PC-9 (cell line): ENCODE results near the gene ARL8B. TPM values are rescaled to one million over a fixed set of nuclear protein-coding genes. Genes with fewer than 3 reads are reported as not detected.

Experiments
- BruUV-seq: library from RNA; stranded (reverse); fragments of 400-500 nt; replicated peaks from 2 replicates; lab custom pipeline; 2021; lab: Mats Ljungman, UMichigan
- CTCF ChIA-PET: fragments of 300-600 bp; sonication (Branson Sonifier 250); formaldehyde crosslinking; loops from one replicate; lab custom pipeline; 2022; ENCODE audit warnings: antibody characterized with exemption; lab: Charles Lee
- POLR2A ChIA-PET: fragments of 300-600 bp; sonication (Branson Sonifier 250); formaldehyde crosslinking; loops from one replicate; lab custom pipeline; 2022; ENCODE audit warnings: antibody characterized with exemption; ENCODE audit not compliant: unreplicated experiment; lab: Charles Lee
- DNase-seq, 2 experiments: peaks; one replicate each; pipeline versions ENCODE4 v3.0.0 to v3.0.0-alpha.2; 2015 to 2022; ENCODE audit warnings: mixed read lengths in 1 of 2
- H2AFZ ChIP-seq: fragments of 200-600 bp; sonication (generic); 2 replicates; pipeline ENCODE4 v1.8.1; 2017; ENCODE audit warnings: antibody characterized with exemption
- H3F3A ChIP-seq: fragments of 200-600 bp; sonication (generic); 2 replicates; pipeline ENCODE4 v1.8.1; 2017; ENCODE audit warnings: antibody characterized with exemption, mild to moderate bottlenecking, low read depth; ENCODE audit not compliant: insufficient read depth
- H3K27ac ChIP-seq: fragments of 200-600 bp; sonication (generic); 2 replicates; pipeline ENCODE4 v1.6.1; 2016; ENCODE audit warnings: mixed run types
- H3K27me3 ChIP-seq: fragments of 200-600 bp; sonication (generic); 2 replicates; pipeline ENCODE4 v1.6.1; 2016; ENCODE audit warnings: low read depth, mixed run types; ENCODE audit not compliant: insufficient read depth
- H3K36me3 ChIP-seq: fragments of 200-600 bp; sonication (generic); 2 replicates; pipeline ENCODE4 v1.6.1; 2016; ENCODE audit warnings: low read depth, mixed run types
- H3K4me1 ChIP-seq: fragments of 200-600 bp; sonication (generic); replicated peaks from 2 replicates; pipeline ENCODE4 v1.6.1; 2016; ENCODE audit warnings: mixed run types; ENCODE audit not compliant: insufficient read depth
- H3K4me2 ChIP-seq: fragments of 200-600 bp; sonication (generic); 2 replicates; pipeline ENCODE4 v1.6.1; 2017; ENCODE audit warnings: mixed run types
- H3K4me3 ChIP-seq: fragments of 200-600 bp; sonication (generic); 2 replicates; pipeline ENCODE4 v1.6.1; 2016; ENCODE audit warnings: mixed run types
- H3K79me2 ChIP-seq: fragments of 200-600 bp; sonication (generic); 2 replicates; pipeline ENCODE4 v1.6.1; 2017; ENCODE audit warnings: low read depth, mixed run types
- H3K9me2 ChIP-seq: fragments of 200-600 bp; sonication (generic); 2 replicates; pipeline ENCODE4 v1.8.1; 2017; ENCODE audit warnings: mild to moderate bottlenecking; ENCODE audit not compliant: insufficient read depth
- H3K9me3 ChIP-seq: fragments of 200-600 bp; sonication (generic); 2 replicates; pipeline ENCODE4 v1.8.1; 2016; ENCODE audit warnings: low read depth; ENCODE audit not compliant: insufficient read depth
- H4K20me1 ChIP-seq: fragments of 200-600 bp; sonication (generic); 2 replicates; pipeline ENCODE4 v1.8.1; 2017; ENCODE audit not compliant: insufficient read depth
- CTCF ChIP-seq: fragments of 200-600 bp; sonication (generic); conservative IDR thresholded peaks from 2 replicates; pipeline ENCODE4 v1.6.1; 2017; ENCODE audit warnings: mixed run types, antibody characterized with exemption, mild to moderate bottlenecking, moderate library complexity
- EZH2 ChIP-seq: fragments of 200-600 bp; sonication (generic); IDR thresholded peaks from 2 replicates; pipeline ENCODE4 v1.8.0; 2017; ENCODE audit warnings: antibody characterized with exemption, low read depth
- intact Hi-C: fragments of 100-400 bp; cut with micrococcal nuclease; formaldehyde crosslinking; loops from one replicate; pipeline ENCODE4 v1.10.0; 2022; ENCODE audit not compliant: unreplicated experiment
- total RNA-seq: library from RNA; stranded (reverse); gene quantifications from 2 replicates; pipeline ENCODE4 v1.2.3, GENCODE V29; 2021

Gene ARL8B
- total RNA-seq, 1 experiment from 2014 or later = 45.4 TPM

GRCh38 chr3:5095886-5096285 is 26.2 kb upstream of the ARL8B start:
- Histone ChIP-seq H2AFZ (no peak overlapping the region), H3K79me2 (no peaks in the 10 kb centered on the region), H3K4me1 (no peaks in the 10 kb centered on the region), H3K36me3 (no peaks in the 10 kb centered on the region), H3K4me3 (no peak overlapping the region), H4K20me1 (no peaks in the 10 kb centered on the region), H3K9me2 (no peaks in the 10 kb centered on the region), H3K27me3 (no peaks in the 10 kb centered on the region), H3F3A (no peaks in the 10 kb centered on the region), H3K9me3 (no peaks in the 10 kb centered on the region), H3K4me2 (no peak overlapping the region), H3K27ac (no peak overlapping the region)
- intact Hi-C loops = no loop called here
- TF ChIP-seq EZH2 = no peak
- no peak for TF ChIP-seq CTCF
- BruUV-seq = no TSS peak
- DNase-seq = no peak
- CTCF ChIA-PET = no interaction called here
- POLR2A ChIA-PET = no interaction called here

GRCh38 chr3:5096336-5097008 is 25.6 kb upstream of the ARL8B start:
- no peaks in the 10 kb centered on the region for H4K20me1 ChIP-seq
- no peak for DNase-seq
- no peaks in the 10 kb centered on the region for H3K79me2 ChIP-seq
- intact Hi-C loops = no loop called here
- TF ChIP-seq CTCF (no peak), EZH2 (no peak)
- no peak overlapping the region for H3K4me3 ChIP-seq
- H3F3A ChIP-seq = no peaks in the 10 kb centered on the region
- H3K4me2 ChIP-seq = no peak overlapping the region
- H3K9me2 ChIP-seq = no peaks in the 10 kb centered on the region
- H3K9me3 ChIP-seq = no peaks in the 10 kb centered on the region
- no peaks in the 10 kb centered on the region for H3K27me3 ChIP-seq
- POLR2A ChIA-PET = no interaction called here
- no peak overlapping the region for H2AFZ ChIP-seq
- H3K27ac ChIP-seq = no peak overlapping the region
- H3K36me3 ChIP-seq = no peaks in the 10 kb centered on the region
- BruUV-seq = no TSS peak
- no peaks in the 10 kb centered on the region for H3K4me1 ChIP-seq
- CTCF ChIA-PET = no interaction called here

- Histone ChIP-seq H3K4me1 (no peaks in the 10 kb centered on the region), H3K27me3 (no peaks in the 10 kb centered on the region), H2AFZ (no peak overlapping the region), H3K36me3 (no peaks in the 10 kb centered on the region), H3K4me3 (no peak overlapping the region), H3K4me2 (no peak overlapping the region), H3K9me2 (no peaks in the 10 kb centered on the region), H3F3A (no peaks in the 10 kb centered on the region), H3K9me3 (no peaks in the 10 kb centered on the region), H3K27ac (no peak overlapping the region), H4K20me1 (no peaks in the 10 kb centered on the region), H3K79me2 (no peaks in the 10 kb centered on the region)
- BruUV-seq = no TSS peak
- TF ChIP-seq CTCF (no peak), EZH2 (no peak)
- DNase-seq = no peak
- POLR2A ChIA-PET = no interaction called here
- intact Hi-C loops = no loop called here
- CTCF ChIA-PET = no interaction called here
These were observed 23.7 kb upstream of the ARL8B start for GRCh38 chr3:5098346-5098745.
